Measurements from ENCODE around the gene LRRIQ1.

The LRRIQ1 gene

GRCh38 chr12:85065837-85066482, 29.8 kb downstream of the LRRIQ1 start:
- TF ChIP-seq, protein P1, sequence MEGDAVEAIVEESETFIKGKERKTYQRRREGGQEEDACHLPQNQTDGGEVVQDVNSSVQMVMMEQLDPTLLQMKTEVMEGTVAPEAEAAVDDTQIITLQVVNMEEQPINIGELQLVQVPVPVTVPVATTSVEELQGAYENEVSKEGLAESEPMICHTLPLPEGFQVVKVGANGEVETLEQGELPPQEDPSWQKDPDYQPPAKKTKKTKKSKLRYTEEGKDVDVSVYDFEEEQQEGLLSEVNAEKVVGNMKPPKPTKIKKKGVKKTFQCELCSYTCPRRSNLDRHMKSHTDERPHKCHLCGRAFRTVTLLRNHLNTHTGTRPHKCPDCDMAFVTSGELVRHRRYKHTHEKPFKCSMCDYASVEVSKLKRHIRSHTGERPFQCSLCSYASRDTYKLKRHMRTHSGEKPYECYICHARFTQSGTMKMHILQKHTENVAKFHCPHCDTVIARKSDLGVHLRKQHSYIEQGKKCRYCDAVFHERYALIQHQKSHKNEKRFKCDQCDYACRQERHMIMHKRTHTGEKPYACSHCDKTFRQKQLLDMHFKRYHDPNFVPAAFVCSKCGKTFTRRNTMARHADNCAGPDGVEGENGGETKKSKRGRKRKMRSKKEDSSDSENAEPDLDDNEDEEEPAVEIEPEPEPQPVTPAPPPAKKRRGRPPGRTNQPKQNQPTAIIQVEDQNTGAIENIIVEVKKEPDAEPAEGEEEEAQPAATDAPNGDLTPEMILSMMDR (IDR thresholded peaks at IDR 0.05) = no peak

DNA sequence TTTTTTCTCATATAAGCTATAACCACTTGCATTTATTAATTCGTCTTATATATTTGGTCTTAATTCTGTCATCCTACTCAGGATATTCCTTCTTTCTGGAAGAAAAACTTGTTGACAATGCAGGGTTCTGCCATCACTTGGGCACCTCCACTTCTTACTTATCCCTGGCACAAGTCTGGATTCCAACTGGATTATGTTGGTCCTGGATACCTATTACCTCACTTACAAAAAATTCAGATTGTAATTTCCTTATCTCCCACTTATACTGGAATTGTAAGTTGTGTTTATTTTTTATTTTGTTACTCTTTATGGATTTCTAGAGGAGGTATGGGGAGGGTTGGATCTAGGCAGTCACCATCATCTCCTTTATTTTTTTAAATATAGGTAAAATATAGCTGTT, 36.7 kb downstream of the LRRIQ1 start:
- TF ChIP-seq, protein P1 (IDR thresholded peaks at IDR 0.05) = no peak

GRCh38 chr12:85076688-85077430, 40.7 kb downstream of the LRRIQ1 start:
- TF ChIP-seq, protein P1 (IDR thresholded peaks at IDR 0.05) = peak; percentile 56

- TF ChIP-seq, protein P1 (IDR thresholded peaks at IDR 0.05) = no peak
Observed at GRCh38 chr12:85085066-85085465, 48.9 kb downstream of the LRRIQ1 start.

- TF ChIP-seq, protein P1 (IDR thresholded peaks at IDR 0.05) = no peak
Observed at GRCh38 chr12:85089792-85090191, 53.6 kb downstream of the LRRIQ1 start.

DNA sequence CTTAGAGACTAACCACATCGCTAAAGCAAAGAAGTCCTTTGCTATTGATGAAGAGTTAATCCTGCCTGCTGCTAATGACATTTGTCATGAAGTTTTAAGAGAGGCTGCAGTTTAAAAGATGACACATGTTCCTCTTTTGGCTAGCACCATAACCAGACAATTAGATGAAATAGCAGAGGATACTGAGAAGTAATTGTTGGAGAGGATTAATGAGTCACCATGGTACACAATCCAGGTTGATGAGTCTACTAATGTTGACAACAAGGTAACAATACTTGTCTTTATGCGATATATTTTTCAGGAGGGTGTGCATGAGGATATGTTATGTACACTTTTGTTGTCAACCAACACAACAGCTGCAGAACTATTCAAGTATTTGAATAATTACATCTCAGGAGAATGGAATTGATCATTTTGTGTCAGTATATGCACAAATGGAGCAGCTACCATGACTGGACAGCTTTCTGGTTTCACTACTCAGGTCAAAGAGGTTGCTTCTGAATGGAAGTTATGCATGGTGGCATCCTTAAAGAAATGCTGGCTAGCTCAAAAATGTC, 56.7 kb downstream of the LRRIQ1 start:
- TF ChIP-seq, protein P1 (IDR thresholded peaks at IDR 0.05) = no peak

GRCh38 chr12:85095501-85095900, 59.4 kb downstream of the LRRIQ1 start:
- TF ChIP-seq, protein P1 (IDR thresholded peaks at IDR 0.05) = no peak

Measured in LNCAP (cell line).